Measurements from ENCODE around the gene AP1B1. TPM values are rescaled to one million over a fixed set of nuclear protein-coding genes. Genes with fewer than 3 reads are reported as not detected.

The AP1B1 gene
- total and polyA plus RNA-seq, 2 of the 8 experiments (the other 6 are each of a cell fraction or from before 2014, with no cell fraction given): 64.2 to 86.8 TPM

- no peak overlapping the region for H3K4me3 ChIP-seq (ENCODE audit: extremely low read depth in 1 of 4, insufficient read depth in 2 of 4, low read depth in 3 of 4, low read length in 4 of 4)
- WGBS, 2 experiments (ENCODE audit: extremely low coverage in 1 of 2, insufficient coverage in 1 of 2, insufficient read length in 1 of 2, insufficient replicate concordance in 2 of 2, low coverage in 1 of 2, low lambda C conversion rate in 2 of 2, missing lambda C conversion rate in 1 of 2): 94% methylated on average over 3 of the region's 14 CpGs; no CpG with 5 or more reads in 1 of the 2 experiments
- H3K79me2 ChIP-seq (ENCODE audit: control insufficient read depth in 1 of 2, insufficient read depth in 2 of 2, low read length in 2 of 2): no peaks in the 10 kb centered on the region
- no peak overlapping the region for H3K9ac ChIP-seq (replicated peaks in 1 of 4; ENCODE audit: extremely low read depth in 1 of 4, low read depth in 3 of 4, low read length in 3 of 4)
- peaks cover 3 to 8% of the 10 kb centered on the region in 2 experiments for H4K20me1 ChIP-seq (replicated peaks in 1 of 2; ENCODE audit: control insufficient read depth in 1 of 2, insufficient read depth in 2 of 2, low read length in 2 of 2)
- no peak overlapping the region for H3K4ac ChIP-seq (replicated peaks; ENCODE audit: insufficient read length, low read depth, low read length)
- H2BK15ac ChIP-seq (ENCODE audit: low read length): no peak overlapping the region
- FAIRE-seq (no peak), DNase-seq (ENCODE audit: low read depth in 1 of 2, low spot score in 2 of 2) (no peak)
- no peak overlapping the region; the same call in 1 of the 2 replicates for H2BK5ac ChIP-seq (ENCODE audit: low read depth, low read length)
- no peaks in the 10 kb centered on the region for H3K79me1 ChIP-seq (ENCODE audit: low read depth, low read length)
- no peak overlapping the region for H4K91ac ChIP-seq (replicated peaks; ENCODE audit: insufficient read length, low read length)
- TF ChIP-seq CEBPB (IDR thresholded peaks at IDR 0.05; ENCODE audit: low read depth, low read length): no peak
- TF ChIP-seq KDM5A (IDR thresholded peaks at IDR 0.05; ENCODE audit: low read length): no peak
- no peak for TF ChIP-seq RNF2 (IDR thresholded peaks at IDR 0.05; ENCODE audit: borderline replicate concordance, low read depth, low read length, missing control alignments, poor library complexity, severe bottlenecking)
- no peak for TF ChIP-seq RXRA (IDR thresholded peaks at IDR 0.05; ENCODE audit: insufficient read depth, low read depth, low read length)
- no peaks in the 10 kb centered on the region for H3K9me3 ChIP-seq (ENCODE audit: insufficient read depth in 2 of 2, low read depth in 1 of 2, low read length in 1 of 2)
- no peaks in the 10 kb centered on the region for H3K23me2 ChIP-seq (ENCODE audit: low read depth, low read length)
- H3K36me3 ChIP-seq (ENCODE audit: control insufficient read depth in 2 of 4, insufficient read depth in 4 of 4, low read length in 3 of 4): peaks cover 4 to 18% (median 14%) of the 10 kb centered on the region in 4 experiments; a peak in 7 of 8 replicates
- H3K14ac ChIP-seq (ENCODE audit: insufficient read length): no peak overlapping the region
- H3K27me3 ChIP-seq (replicated peaks in 1 of 4; ENCODE audit: control insufficient read depth in 3 of 4, extremely low read depth in 1 of 4, insufficient read depth in 3 of 4, low read length in 3 of 4): no peaks in the 10 kb centered on the region
- ChIA-PET POLR2A (ENCODE audit: partially characterized antibody) (interaction anchor here (0.8 to 1.2 kb wide), 3 partner anchors 9 to 25 kb away, joined by 3 read pairs; no protein-coding TSS in a partner anchor), CTCF (ENCODE audit: partially characterized antibody) (interaction anchor here (0.6 to 0.9 kb wide), 3 partner anchors 28 to 192 kb away, joined by 3 to 6 read pairs (median 3); no protein-coding TSS in a partner anchor)
- H2BK20ac ChIP-seq (ENCODE audit: low read length): no peak overlapping the region
- no peaks in the 10 kb centered on the region; a peak in 1 of 7 replicates for H3K4me1 ChIP-seq (replicated peaks in 1 of 4; ENCODE audit: control insufficient read depth in 3 of 4, insufficient read depth in 4 of 4, low read length in 3 of 4)
- no peak overlapping the region for H4K5ac ChIP-seq (ENCODE audit: insufficient read length, low read depth, low read length)
- no peak overlapping the region for H3K23ac ChIP-seq (ENCODE audit: insufficient read length)
- H3K18ac ChIP-seq (ENCODE audit: extremely low read depth, low read length): no peak overlapping the region
- no peak overlapping the region for H2AK5ac ChIP-seq (ENCODE audit: low read depth, low read length)
- H3K56ac ChIP-seq (replicated peaks; ENCODE audit: insufficient read length, low read depth, low read length): no peak overlapping the region
- H4K8ac ChIP-seq (ENCODE audit: extremely low read depth, insufficient read depth, low read length): no peak overlapping the region
- H3K27ac ChIP-seq (ENCODE audit: low read depth, low read length): no peak overlapping the region
- no peak overlapping the region for H3K4me2 ChIP-seq (ENCODE audit: insufficient read depth in 1 of 2, low read depth in 2 of 2, low read length in 2 of 2)
- H2BK12ac ChIP-seq (ENCODE audit: low read depth, low read length): no peak overlapping the region
- no peak overlapping the region for H2AFZ ChIP-seq (ENCODE audit: low read length)
- no peak overlapping the region for H2BK120ac ChIP-seq (replicated peaks; ENCODE audit: low read depth, low read length)
Measured at GRCh38 chr22:29331658-29332300, 56.6 kb downstream of the AP1B1 start.

All from H1 (cell line).